Stimulated activated CD4-positive, alpha-beta T cell treated with anti-CD3 and anti-CD28 coated beads, Interleukin-12 subunit alpha, Interleukin-12 subunit beta, amount 100 ng/mL, for 48 hours (primary cell): ENCODE data around the gene MYEF2.

Experiments used
- DNase-seq, 3 donors: peaks; one replicate each; pipeline ENCODE4 v3.0.0-alpha.2; 2020; ENCODE audit warnings: low read depth in 2 of 3, low spot score in 1 of 3

Gene MYEF2

DNA sequence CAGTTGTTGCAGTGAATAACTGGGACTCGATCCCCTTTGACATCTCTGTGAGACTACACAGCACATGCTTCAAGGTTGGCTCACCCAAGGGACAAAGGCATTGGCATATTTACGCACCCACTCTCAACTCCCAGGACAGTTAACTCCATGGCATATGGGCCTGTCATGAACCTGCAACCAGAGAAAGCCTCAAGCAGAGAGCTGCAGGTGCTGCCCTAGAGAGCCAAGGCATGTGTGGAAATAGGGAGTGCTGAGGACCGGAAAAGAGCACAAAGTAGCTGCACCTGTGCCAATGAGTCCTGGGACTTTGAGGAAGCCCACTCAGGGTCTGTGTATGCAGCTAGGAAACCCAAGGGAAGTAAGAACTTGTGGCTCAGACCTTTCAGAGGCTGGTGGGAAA lies 90.3 kb downstream of the MYEF2 start:
- DNase-seq, result no peak

DNA sequence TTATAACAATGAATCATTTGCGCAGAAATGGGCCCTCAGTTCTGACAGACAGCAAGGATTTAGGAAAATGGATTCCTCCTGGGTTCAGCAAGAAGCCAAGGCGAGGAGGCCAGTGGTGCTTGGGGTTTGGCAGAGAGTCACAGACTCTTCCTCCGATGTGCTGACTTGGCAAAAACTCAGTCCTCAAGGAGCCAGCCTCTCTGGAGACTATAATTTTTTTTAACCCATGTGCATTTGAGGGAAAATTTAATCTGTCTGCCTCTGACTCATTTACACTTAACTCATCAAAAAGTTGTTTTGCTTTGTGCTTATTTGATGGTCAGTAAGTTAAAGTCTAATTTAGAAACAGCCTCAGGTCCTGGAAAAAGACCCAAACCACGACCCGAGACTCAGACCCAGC lies 91.5 kb downstream of the MYEF2 start:
- DNase-seq, result no peak

DNA sequence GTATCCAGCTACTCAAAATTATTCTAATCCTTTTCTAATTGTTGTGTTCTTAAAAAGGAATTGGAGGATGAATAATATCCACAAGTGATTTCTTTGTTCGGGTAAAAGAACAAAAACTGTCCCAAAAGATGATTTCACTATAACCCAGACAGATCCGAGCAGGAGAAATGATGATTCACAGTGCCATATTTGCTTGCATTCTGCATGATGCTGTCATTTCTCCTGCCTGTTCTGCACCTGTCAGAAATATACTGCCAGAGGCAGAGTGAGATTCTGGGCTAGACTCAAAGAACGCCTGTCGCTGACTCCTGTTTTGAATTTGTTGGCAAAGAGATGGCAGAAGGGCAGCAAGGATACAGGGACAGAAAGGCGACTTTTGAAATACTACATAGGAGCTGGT lies 92.0 kb downstream of the MYEF2 start:
- no peak for DNase-seq

DNA sequence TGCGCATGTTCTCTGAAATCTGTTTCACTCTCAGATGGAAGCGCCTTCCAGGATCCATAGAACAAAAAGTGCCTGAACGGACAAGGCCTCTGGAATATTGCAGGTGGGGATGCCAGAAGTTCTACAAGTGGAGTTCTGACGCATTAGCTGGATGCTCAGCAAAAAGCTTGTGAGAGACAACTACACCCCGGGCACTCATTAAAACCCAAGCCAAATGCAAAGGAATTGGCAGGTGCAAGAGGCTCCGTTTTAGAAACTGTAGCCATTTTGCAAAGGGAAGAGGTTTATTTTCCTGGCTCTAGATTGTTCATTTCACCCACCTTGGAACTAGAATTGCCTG lies 92.5 kb downstream of the MYEF2 start:
- DNase-seq, result no peak

DNA sequence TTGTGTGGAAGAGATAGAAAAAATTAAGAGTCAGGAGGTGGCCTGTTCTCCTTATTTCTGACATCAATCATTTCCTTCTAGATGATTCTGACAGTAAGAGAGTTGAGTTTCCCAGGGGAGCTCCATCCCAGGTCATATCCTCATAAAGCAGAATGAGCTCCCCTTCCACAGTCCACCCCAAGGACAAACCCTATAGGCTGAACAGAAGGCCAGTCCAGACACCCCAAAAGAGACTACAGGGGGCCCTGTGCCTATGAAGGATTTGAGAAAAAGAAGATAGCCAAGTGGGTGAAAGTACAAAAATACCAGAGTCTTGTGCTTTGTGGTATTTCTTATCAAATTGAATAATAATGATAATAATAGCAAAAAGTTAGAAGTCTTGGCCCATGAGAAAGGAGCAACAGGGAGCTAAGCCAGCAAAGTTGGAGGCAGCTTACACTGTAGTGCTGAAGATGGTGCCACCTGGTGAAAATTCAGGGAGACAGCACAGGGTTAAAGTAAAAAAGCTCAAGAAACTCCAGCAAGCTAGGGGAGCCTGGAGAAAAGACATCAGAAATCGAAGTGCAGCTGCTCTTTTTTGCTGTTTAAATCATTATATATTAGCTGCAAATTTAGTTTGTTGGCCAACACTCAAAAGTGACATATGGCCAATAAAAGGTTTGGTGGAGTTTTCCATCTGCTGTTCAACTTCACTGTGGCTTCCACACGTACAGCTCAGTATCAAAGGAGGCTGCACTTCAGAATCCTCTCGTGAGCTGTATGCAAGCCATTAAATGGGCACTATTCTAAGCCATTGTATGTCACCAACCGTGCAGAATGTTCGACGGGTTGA lies 93.1 kb downstream of the MYEF2 start:
- no peak for DNase-seq
